ENCODE measurements around the gene OTUD5.
"Not testable (repeated sequence)": the region's sequence is repeated elsewhere in the genome, so short reads cannot be mapped to it uniquely, and the experiment has no call there.

OTUD5 gene

GRCh38 chrX:48957477-48957826 is at the start of gene OTUD5:
Gene OTUD5 (minus strand): TSS chrX:48957607. CDS start chrX:48957570, 37 bp downstream.
- DNase-seq (ENCODE audit: low spot score), result no peak

- no peak for DNase-seq (ENCODE audit: low spot score)
Observed at GRCh38 chrX:49003696-49004095, 46.3 kb upstream of the OTUD5 start.

- DNase-seq (ENCODE audit: low spot score), result peak; percentile 74
Observed at GRCh38 chrX:49002091-49002935, 44.9 kb upstream of the OTUD5 start, which contains the start of gene GRIPAP1. Gene GRIPAP1 (minus strand): TSS chrX:49002264. CDS start chrX:49002229, 35 bp downstream.

DNA sequence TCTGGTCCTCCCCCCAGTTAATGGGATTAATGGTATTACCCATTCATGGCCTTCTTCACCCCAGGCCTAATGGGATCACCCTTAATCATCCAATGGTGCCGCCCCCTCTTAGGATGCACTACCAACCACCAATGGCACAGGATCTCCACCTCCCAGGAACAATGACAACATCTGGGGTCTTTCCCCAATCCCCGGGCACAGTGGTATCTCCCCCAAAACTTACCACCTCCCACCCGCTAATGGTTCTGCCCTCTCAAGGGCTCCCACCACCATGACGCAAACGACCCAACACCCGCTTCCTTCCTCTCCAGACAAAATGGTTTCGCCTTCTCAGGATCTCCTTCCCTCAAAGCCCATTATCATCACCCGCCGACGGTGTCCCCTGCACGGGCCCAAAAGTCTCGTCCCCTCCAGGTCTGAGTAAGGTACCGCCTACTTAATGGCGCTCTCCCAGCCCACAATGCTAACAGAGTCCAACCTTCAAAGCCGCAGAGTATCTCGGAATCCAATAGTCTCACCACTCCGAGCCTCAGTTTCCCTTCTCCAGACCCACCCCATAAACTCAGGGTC is 44.2 kb upstream of the OTUD5 start:
- peak; percentile 16 for DNase-seq (ENCODE audit: low spot score)

GRCh38 chrX:49000636-49001035 is 43.2 kb upstream of the OTUD5 start:
- DNase-seq (ENCODE audit: low spot score), result no peak

DNA sequence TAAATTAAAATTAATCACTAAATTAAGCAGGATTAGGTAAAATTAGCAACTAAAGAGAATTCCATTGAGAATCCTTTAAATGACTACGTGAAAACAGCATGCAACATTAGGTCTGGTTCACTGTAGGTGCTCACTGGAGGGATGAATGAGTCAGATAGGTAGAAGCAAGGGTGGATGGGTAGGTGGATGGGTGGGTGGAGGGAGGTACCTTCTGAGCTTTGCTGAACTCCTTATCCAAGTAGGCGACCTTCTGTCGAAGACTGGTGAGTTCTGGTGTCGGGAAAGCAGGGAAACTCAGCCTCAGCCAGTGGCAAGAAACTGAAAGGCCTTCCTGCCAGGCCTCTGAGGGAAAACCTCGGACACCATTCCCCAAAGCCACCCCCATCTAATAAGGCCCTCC is 41.6 kb upstream of the OTUD5 start:
- no peak for DNase-seq (ENCODE audit: low spot score)

DNA sequence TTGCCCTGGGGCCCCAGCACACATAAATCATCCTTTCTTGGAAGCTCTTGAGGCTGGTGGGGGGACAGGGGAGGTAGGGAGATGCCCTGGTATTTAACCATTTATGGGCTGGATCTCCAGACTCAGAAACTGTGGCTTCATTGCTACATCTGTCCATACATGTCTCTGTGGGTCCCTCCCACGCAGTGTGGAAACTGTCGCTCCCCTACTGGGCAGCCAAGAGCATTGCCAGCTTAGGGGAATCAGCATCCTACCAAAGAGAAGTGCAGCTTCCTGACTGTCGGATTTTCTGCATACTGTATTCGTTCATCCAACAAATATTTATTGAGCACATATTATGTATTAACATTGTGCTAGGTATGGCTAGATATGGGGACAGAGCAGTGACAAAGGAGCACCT is 41.0 kb upstream of the OTUD5 start:
- DNase-seq (ENCODE audit: low spot score), result no peak

- no peak for DNase-seq (ENCODE audit: low spot score)
Observed at GRCh38 chrX:48997865-48998264, 40.5 kb upstream of the OTUD5 start.

GRCh38 chrX:48997455-48997854 is 40.0 kb upstream of the OTUD5 start:
- no peak for DNase-seq (ENCODE audit: low spot score)

GRCh38 chrX:48996969-48997368 is 39.6 kb upstream of the OTUD5 start:
- no peak for DNase-seq (ENCODE audit: low spot score)

DNA sequence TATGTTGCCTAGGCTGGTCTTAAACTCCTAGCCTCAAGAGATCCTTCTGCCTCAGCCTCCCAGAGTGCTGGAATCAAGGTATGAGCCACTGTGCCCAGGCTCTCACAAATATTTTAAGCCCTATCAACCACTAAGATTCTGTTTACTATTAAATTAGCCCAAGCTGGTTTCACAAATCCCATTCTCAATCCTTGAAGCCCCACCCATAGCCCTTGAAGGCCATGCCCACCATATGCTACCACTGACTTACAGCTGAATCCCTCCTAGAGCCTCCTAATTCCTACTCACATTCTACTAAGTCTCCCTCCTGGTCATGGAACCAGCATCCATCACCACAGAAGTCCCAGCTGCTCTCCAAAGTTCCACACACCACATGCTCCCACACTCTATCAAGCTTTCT is 34.9 kb upstream of the OTUD5 start:
- DNase-seq (ENCODE audit: low spot score), result no peak

GRCh38 chrX:48989483-48989882 is 32.1 kb upstream of the OTUD5 start:
- no peak for DNase-seq (ENCODE audit: low spot score)

DNA sequence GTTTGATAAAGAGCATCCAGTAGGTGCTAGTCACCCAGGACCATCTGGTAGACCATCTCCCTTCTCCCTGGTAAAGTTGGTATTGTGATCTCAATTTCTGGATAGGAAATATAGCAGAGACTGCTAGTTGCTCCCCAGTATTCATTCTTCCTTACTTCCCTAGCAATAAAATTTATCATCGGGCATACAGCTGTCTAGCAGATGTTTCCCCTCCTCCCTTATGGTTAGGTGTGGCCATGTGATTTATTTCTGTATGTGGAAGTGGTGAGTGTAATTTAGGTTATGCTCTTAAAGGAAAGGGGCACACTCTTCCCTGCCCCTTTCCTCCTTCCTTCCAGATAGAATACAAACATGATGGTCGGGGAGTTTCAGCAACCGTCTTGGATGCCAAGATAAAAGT is 26.5 kb upstream of the OTUD5 start:
- DNase-seq (ENCODE audit: low spot score), result no peak

GRCh38 chrX:48983081-48983480 is 25.7 kb upstream of the OTUD5 start:
- DNase-seq (ENCODE audit: low spot score), result no peak

DNA sequence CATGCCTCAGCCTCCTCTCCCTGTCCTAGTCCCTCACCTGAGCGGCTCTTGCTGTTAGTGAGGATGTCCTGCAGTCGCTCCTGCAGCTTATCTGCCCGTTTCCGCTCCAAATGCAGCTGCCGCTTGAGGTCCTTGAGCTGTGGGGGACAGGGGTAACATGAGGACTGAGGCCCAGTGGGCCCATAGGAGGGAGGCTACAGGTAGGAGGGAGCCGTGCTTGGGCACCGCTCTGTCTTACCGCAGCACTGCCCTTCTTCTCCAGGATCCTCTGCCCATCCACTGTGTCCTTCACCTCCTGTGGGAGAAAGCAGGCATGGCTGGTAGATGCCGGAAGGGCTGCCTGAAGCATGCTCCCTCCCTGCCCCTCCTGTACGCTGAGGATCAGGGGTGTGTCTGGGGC is 23.8 kb upstream of the OTUD5 start:
- DNase-seq (ENCODE audit: low spot score), result no peak

DNA sequence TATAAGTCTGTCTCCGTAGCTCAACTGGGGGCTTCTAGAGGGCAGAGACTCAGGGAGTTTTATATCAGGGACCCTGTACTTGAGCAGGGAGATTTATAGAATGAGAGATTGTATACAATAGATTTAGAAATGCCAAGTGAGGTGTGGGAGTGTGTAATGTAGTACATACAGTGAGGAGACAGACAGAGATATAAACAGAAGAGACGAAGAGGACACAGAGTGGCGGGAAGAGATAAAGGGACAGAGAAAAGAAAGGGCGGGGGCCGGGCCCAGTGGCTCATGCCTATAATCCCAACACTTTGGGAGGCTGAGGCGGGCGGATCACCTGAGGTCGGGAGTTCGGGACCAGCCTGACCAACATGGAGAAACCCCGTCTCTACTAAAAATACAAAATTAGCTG is 22.9 kb upstream of the OTUD5 start:
- not testable (repeated sequence) for DNase-seq (ENCODE audit: low spot score)

- no peak for DNase-seq (ENCODE audit: low spot score)
Observed at GRCh38 chrX:48978226-48978625, 20.8 kb upstream of the OTUD5 start.

DNA sequence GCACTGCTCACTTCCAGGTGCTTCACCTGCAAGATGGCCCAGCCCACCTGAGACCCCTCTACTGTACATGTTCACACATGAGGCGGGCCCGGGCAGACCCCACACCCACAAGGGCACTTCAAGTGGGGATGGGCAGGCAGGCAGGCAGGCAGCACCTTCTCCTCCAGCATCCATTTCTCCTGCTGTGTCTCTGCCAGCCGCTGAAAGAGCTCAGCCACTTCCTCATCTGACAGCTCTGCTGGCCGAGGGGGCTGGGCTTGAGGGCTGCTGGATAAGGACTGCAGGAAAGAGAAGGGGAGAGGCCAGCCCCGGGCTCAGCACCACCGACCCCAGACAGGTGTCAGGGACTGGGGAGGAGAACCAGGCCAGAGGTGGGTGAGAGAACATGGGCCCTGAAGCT is 18.7 kb upstream of the OTUD5 start:
- DNase-seq (ENCODE audit: low spot score), result no peak

DNA sequence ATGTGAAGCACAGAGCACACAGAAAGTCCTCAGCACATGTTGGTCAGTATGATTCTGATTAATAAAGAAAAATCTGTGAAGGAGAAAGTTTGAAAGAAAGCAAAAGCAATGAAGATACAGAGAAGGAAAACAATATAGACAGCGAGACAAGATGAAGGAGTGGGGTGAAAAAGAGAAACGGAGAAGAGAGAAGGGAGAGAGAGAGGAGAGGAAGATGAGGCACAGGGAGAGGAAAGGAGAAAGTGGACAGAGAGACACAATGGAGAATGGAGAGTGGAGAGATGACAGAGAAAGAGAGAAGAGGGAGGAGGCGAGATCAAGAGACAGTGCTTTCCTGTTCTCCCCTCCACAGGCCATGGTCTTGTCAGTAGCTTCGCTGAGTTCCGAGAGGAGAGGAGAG is 18.1 kb upstream of the OTUD5 start:
- no peak for DNase-seq (ENCODE audit: low spot score)

DNA sequence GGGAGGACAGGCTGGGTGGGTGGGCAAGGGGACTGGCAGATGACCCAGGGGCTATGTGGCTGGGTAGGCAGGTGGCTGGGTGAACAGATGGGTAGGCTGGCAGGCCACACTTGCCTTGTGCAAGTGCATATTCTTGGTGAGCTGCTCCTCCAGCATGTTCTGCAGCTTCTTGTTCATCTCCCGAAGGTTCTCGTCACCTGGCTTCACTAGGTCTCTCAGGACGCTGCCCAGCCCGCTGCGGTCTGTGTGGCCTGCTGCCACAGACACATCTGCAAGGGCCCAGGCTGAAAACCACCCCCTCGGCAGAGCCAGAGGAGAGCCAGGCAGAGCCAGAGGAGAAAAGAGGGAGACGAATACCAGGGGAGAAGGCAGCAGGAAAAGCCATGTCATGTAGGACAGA is 17.6 kb upstream of the OTUD5 start:
- no peak for DNase-seq (ENCODE audit: low spot score)

DNA sequence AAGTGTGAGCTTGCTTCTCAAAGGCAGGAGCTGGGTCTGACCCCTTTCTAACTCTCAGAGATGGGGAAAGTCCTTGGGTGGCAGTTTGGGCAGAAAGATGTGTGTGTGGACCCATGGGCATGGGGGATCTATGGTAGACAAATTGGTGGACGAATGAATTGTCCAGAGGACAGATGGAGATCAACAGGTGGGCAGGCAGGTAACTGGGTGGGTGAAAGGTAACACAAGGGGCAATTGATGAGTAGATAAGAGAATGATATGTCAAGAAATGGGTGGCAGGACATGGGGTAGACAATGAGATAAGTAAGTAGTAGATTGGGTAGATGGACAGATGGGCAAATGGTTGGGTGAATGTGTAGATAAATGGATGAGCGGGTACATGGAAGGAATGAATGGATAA is 17.2 kb upstream of the OTUD5 start:
- DNase-seq (ENCODE audit: low spot score), result no peak

DNA sequence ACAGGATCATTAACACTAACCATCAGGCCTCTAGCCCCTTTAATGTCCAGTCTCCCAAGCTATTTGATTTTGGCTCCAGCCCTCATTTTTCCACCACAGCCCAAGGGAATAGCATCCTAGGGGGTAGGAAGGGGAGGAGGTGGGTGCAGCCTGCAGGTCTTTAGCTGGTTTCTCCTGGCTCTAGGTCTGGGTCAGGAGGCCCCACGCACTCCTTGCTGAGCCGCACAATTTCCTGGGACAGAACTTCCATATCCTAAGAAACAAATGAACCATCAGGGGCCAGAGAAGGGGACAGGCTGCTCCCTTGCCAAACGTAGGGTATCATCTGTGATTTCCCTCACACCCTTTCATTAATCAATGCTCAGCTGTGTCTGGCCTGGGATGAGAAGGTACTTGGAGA is 16.6 kb upstream of the OTUD5 start:
- DNase-seq (ENCODE audit: low spot score), result no peak

GRCh38 chrX:48972220-48973164 is 15.1 kb upstream of the OTUD5 start:
- peak; percentile 15 for DNase-seq (ENCODE audit: low spot score)

All from Ammon's horn (tissue), 1 donor.